Measurements from ENCODE around the gene APOA1. TPM values are rescaled to one million over a fixed set of nuclear protein-coding genes. Genes with fewer than 3 reads are reported as not detected.

The APOA1 gene
- polyA plus RNA-seq, 1 donor (not counting 4 experiments of a cell fraction or from before 2014, with no cell fraction given), result not detected

- no peaks in the 10 kb centered on the region for H4K20me1 ChIP-seq (ENCODE audit: control insufficient read depth, extremely low read depth, insufficient read depth, low read length)
- peaks cover 2% of the 10 kb centered on the region for H3K9me1 ChIP-seq (ENCODE audit: control insufficient read depth, extremely low read depth, insufficient read depth, low read length)
- DNase-seq (ENCODE audit: low read depth, low spot score) (no peak), FAIRE-seq (no peak)
- dilution Hi-C loops (cut with MboI; ENCODE audit: extremely low pct_ligation_motif_present, low sequenced_read_pairs), result no loop called here
- H3K9me3 ChIP-seq (ENCODE audit: control insufficient read depth, low read depth, low read length), result no peaks in the 10 kb centered on the region
- no peaks in the 10 kb centered on the region for H3K79me2 ChIP-seq (ENCODE audit: control insufficient read depth, insufficient read depth, low read length)
- no peak overlapping the region for H3K27ac ChIP-seq (ENCODE audit: control insufficient read depth, insufficient read depth, low read length)
- no peak overlapping the region for H3K9ac ChIP-seq (ENCODE audit: control insufficient read depth, extremely low read depth, insufficient read depth, low read length)
- no peak overlapping the region for H3K4me2 ChIP-seq (ENCODE audit: control insufficient read depth, extremely low read depth, insufficient read depth, low read depth, low read length)
- TF ChIP-seq EZH2 (IDR thresholded peaks at IDR 0.05; ENCODE audit: low read length) (no peak), CTCF (optimal IDR thresholded peaks at IDR 0.05 in 1 of 3, IDR thresholded peaks at IDR 0.05 in 1 of 3, conservative IDR thresholded peaks at IDR 0.05 in 1 of 3; ENCODE audit: extremely low read depth in 1 of 3, insufficient read depth in 2 of 3, low read length in 3 of 3) (no peak)
- H2AFZ ChIP-seq (ENCODE audit: control insufficient read depth, low read length), result no peak overlapping the region
- H3K4me3 ChIP-seq (ENCODE audit: control insufficient read depth in 2 of 3, extremely low read depth in 1 of 3, insufficient read depth in 2 of 3, low read depth in 1 of 3, low read length in 3 of 3), result no peak overlapping the region
- peaks cover 8 to 17% of the 10 kb centered on the region in 2 experiments for H3K36me3 ChIP-seq (ENCODE audit: control insufficient read depth in 2 of 2, extremely low read depth in 1 of 2, insufficient read depth in 2 of 2, low read length in 2 of 2)
- peaks cover 38% of the 10 kb centered on the region for H3K4me1 ChIP-seq (ENCODE audit: control insufficient read depth, extremely low read depth, insufficient read depth, low read length)
- no peaks in the 10 kb centered on the region for H3K27me3 ChIP-seq (ENCODE audit: control insufficient read depth, extremely low read depth, insufficient read depth, low read length)
Measured at GRCh38 chr11:116855413-116855812, 18.0 kb upstream of the APOA1 start.

GRCh38 chr11:116853461-116854073, 16.1 kb upstream of the APOA1 start:
- peaks cover 2% of the 10 kb centered on the region for H3K9me1 ChIP-seq (ENCODE audit: control insufficient read depth, extremely low read depth, insufficient read depth, low read length)
- peak overlapping the region; percentile 62 for H3K4me2 ChIP-seq (ENCODE audit: control insufficient read depth, extremely low read depth, insufficient read depth, low read depth, low read length)
- no peak for TF ChIP-seq CTCF (optimal IDR thresholded peaks at IDR 0.05 in 1 of 3, IDR thresholded peaks at IDR 0.05 in 1 of 3, conservative IDR thresholded peaks at IDR 0.05 in 1 of 3; ENCODE audit: extremely low read depth in 1 of 3, insufficient read depth in 2 of 3, low read length in 3 of 3)
- no peak for TF ChIP-seq EZH2 (IDR thresholded peaks at IDR 0.05; ENCODE audit: low read length)
- H3K4me3 ChIP-seq (ENCODE audit: control insufficient read depth in 2 of 3, extremely low read depth in 1 of 3, insufficient read depth in 2 of 3, low read depth in 1 of 3, low read length in 3 of 3), result no peak overlapping the region
- H3K4me1 ChIP-seq (ENCODE audit: control insufficient read depth, extremely low read depth, insufficient read depth, low read length), result peaks cover 38% of the 10 kb centered on the region
- no peaks in the 10 kb centered on the region for H3K79me2 ChIP-seq (ENCODE audit: control insufficient read depth, insufficient read depth, low read length)
- DNase-seq (ENCODE audit: low read depth, low spot score) (peak; percentile 76), FAIRE-seq (peak; percentile 98)
- dilution Hi-C loops (cut with MboI; ENCODE audit: extremely low pct_ligation_motif_present, low sequenced_read_pairs), result no loop called here
- H3K9me3 ChIP-seq (ENCODE audit: control insufficient read depth, low read depth, low read length), result no peaks in the 10 kb centered on the region
- peak overlapping the region; percentile 81 for H3K27ac ChIP-seq (ENCODE audit: control insufficient read depth, insufficient read depth, low read length)
- H3K36me3 ChIP-seq (ENCODE audit: control insufficient read depth in 2 of 2, extremely low read depth in 1 of 2, insufficient read depth in 2 of 2, low read length in 2 of 2), result peaks cover 5 to 21% of the 10 kb centered on the region in 2 experiments
- no peak overlapping the region for H2AFZ ChIP-seq (ENCODE audit: control insufficient read depth, low read length)
- H3K9ac ChIP-seq (ENCODE audit: control insufficient read depth, extremely low read depth, insufficient read depth, low read length), result peak overlapping the region; percentile 41
- no peaks in the 10 kb centered on the region for H4K20me1 ChIP-seq (ENCODE audit: control insufficient read depth, extremely low read depth, insufficient read depth, low read length)
- no peaks in the 10 kb centered on the region for H3K27me3 ChIP-seq (ENCODE audit: control insufficient read depth, extremely low read depth, insufficient read depth, low read length)
